PC-9 (cell line): ENCODE measurements around the gene FAIM2. TPM values are rescaled to one million over a fixed set of nuclear protein-coding genes. Genes with fewer than 3 reads are reported as not detected.

ENCODE experiments used
- BruUV-seq: library from RNA; stranded (reverse); fragments of 400-500 nt; replicated peaks from 2 replicates; lab custom pipeline; 2021; lab: Mats Ljungman, UMichigan
- CTCF ChIA-PET: fragments of 300-600 bp; sonication (Branson Sonifier 250); formaldehyde crosslinking; loops from one replicate; lab custom pipeline; 2022; ENCODE audit warnings: antibody characterized with exemption; lab: Charles Lee
- POLR2A ChIA-PET: fragments of 300-600 bp; sonication (Branson Sonifier 250); formaldehyde crosslinking; loops from one replicate; lab custom pipeline; 2022; ENCODE audit warnings: antibody characterized with exemption; ENCODE audit not compliant: unreplicated experiment; lab: Charles Lee
- DNase-seq, 2 experiments: peaks; one replicate each; pipeline versions ENCODE4 v3.0.0 to v3.0.0-alpha.2; 2015 to 2022; ENCODE audit warnings: mixed read lengths in 1 of 2
- H2AFZ ChIP-seq: fragments of 200-600 bp; sonication (generic); 2 replicates; pipeline ENCODE4 v1.8.1; 2017; ENCODE audit warnings: antibody characterized with exemption
- H3F3A ChIP-seq: fragments of 200-600 bp; sonication (generic); 2 replicates; pipeline ENCODE4 v1.8.1; 2017; ENCODE audit warnings: antibody characterized with exemption, mild to moderate bottlenecking, low read depth; ENCODE audit not compliant: insufficient read depth
- H3K27ac ChIP-seq: fragments of 200-600 bp; sonication (generic); 2 replicates; pipeline ENCODE4 v1.6.1; 2016; ENCODE audit warnings: mixed run types
- H3K27me3 ChIP-seq: fragments of 200-600 bp; sonication (generic); 2 replicates; pipeline ENCODE4 v1.6.1; 2016; ENCODE audit warnings: low read depth, mixed run types; ENCODE audit not compliant: insufficient read depth
- H3K36me3 ChIP-seq: fragments of 200-600 bp; sonication (generic); 2 replicates; pipeline ENCODE4 v1.6.1; 2016; ENCODE audit warnings: low read depth, mixed run types
- H3K4me1 ChIP-seq: fragments of 200-600 bp; sonication (generic); replicated peaks from 2 replicates; pipeline ENCODE4 v1.6.1; 2016; ENCODE audit warnings: mixed run types; ENCODE audit not compliant: insufficient read depth
- H3K4me2 ChIP-seq: fragments of 200-600 bp; sonication (generic); 2 replicates; pipeline ENCODE4 v1.6.1; 2017; ENCODE audit warnings: mixed run types
- H3K4me3 ChIP-seq: fragments of 200-600 bp; sonication (generic); 2 replicates; pipeline ENCODE4 v1.6.1; 2016; ENCODE audit warnings: mixed run types
- H3K79me2 ChIP-seq: fragments of 200-600 bp; sonication (generic); 2 replicates; pipeline ENCODE4 v1.6.1; 2017; ENCODE audit warnings: low read depth, mixed run types
- H3K9me2 ChIP-seq: fragments of 200-600 bp; sonication (generic); 2 replicates; pipeline ENCODE4 v1.8.1; 2017; ENCODE audit warnings: mild to moderate bottlenecking; ENCODE audit not compliant: insufficient read depth
- H3K9me3 ChIP-seq: fragments of 200-600 bp; sonication (generic); 2 replicates; pipeline ENCODE4 v1.8.1; 2016; ENCODE audit warnings: low read depth; ENCODE audit not compliant: insufficient read depth
- H4K20me1 ChIP-seq: fragments of 200-600 bp; sonication (generic); 2 replicates; pipeline ENCODE4 v1.8.1; 2017; ENCODE audit not compliant: insufficient read depth
- EZH2 ChIP-seq: fragments of 200-600 bp; sonication (generic); IDR thresholded peaks from 2 replicates; pipeline ENCODE4 v1.8.0; 2017; ENCODE audit warnings: antibody characterized with exemption, low read depth
- intact Hi-C: fragments of 100-400 bp; cut with micrococcal nuclease; formaldehyde crosslinking; loops from one replicate; pipeline ENCODE4 v1.10.0; 2022; ENCODE audit not compliant: unreplicated experiment
- total RNA-seq: library from RNA; stranded (reverse); gene quantifications from 2 replicates; pipeline ENCODE4 v1.2.3, GENCODE V29; 2021
- TF ChIP-seq, protein P1 (sequence below): fragments of 200-600 bp; sonication (generic); conservative IDR thresholded peaks from 2 replicates; pipeline ENCODE4 v1.6.1; 2017; ENCODE audit warnings: mixed run types, antibody characterized with exemption, mild to moderate bottlenecking, moderate library complexity

The FAIM2 gene
- total RNA-seq, 1 experiment from 2014 or later, result not detected

DNA sequence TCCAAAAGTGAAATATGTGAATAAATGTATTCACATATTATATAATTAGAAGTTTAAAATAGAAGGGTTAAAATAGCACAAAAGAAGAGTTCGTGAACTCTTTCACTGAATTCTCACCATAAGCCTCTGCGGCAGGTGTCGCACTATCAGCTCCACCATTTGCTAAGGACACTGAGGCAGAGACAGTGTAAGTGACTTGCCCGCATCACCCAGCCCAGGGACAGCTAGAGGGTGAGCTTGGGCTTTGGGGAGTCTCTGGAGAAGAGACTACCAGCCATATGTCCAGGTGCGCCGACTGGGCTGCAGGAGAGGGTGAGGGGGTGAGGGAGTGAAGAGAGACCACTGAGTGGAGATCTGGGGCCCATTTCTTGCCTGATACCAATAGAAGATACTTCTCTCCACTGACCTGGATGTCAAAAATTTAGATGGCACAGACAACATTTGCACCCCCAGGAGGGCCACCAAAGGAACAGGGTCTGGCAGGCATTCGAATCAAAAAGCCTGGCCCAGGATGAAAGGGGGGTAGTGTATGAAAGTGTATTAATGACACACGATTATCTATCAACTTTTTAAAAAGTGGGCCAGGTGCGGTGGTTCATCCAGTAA lies 28.5 kb downstream of the FAIM2 start:
- H3K4me3 ChIP-seq, result no peak overlapping the region
- no peaks in the 10 kb centered on the region for H3K9me3 ChIP-seq
- H3K4me1 ChIP-seq, result no peaks in the 10 kb centered on the region
- H3K79me2 ChIP-seq, result no peaks in the 10 kb centered on the region
- intact Hi-C loops, result no loop called here
- no peaks in the 10 kb centered on the region for H3K9me2 ChIP-seq
- ChIA-PET CTCF (no interaction called here), POLR2A (no interaction called here)
- H3K27ac ChIP-seq, result no peak overlapping the region
- peaks cover 8% of the 10 kb centered on the region; the same call in 1 of the 2 replicates for H3F3A ChIP-seq
- BruUV-seq, result no TSS peak
- TF ChIP-seq, protein P1, sequence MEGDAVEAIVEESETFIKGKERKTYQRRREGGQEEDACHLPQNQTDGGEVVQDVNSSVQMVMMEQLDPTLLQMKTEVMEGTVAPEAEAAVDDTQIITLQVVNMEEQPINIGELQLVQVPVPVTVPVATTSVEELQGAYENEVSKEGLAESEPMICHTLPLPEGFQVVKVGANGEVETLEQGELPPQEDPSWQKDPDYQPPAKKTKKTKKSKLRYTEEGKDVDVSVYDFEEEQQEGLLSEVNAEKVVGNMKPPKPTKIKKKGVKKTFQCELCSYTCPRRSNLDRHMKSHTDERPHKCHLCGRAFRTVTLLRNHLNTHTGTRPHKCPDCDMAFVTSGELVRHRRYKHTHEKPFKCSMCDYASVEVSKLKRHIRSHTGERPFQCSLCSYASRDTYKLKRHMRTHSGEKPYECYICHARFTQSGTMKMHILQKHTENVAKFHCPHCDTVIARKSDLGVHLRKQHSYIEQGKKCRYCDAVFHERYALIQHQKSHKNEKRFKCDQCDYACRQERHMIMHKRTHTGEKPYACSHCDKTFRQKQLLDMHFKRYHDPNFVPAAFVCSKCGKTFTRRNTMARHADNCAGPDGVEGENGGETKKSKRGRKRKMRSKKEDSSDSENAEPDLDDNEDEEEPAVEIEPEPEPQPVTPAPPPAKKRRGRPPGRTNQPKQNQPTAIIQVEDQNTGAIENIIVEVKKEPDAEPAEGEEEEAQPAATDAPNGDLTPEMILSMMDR, result no peak
- no peak for TF ChIP-seq EZH2
- no peak overlapping the region for H3K4me2 ChIP-seq
- H3K27me3 ChIP-seq, result no peaks in the 10 kb centered on the region
- H2AFZ ChIP-seq, result no peak overlapping the region
- no peaks in the 10 kb centered on the region for H4K20me1 ChIP-seq
- H3K36me3 ChIP-seq, result no peaks in the 10 kb centered on the region
- no peak for DNase-seq

DNA sequence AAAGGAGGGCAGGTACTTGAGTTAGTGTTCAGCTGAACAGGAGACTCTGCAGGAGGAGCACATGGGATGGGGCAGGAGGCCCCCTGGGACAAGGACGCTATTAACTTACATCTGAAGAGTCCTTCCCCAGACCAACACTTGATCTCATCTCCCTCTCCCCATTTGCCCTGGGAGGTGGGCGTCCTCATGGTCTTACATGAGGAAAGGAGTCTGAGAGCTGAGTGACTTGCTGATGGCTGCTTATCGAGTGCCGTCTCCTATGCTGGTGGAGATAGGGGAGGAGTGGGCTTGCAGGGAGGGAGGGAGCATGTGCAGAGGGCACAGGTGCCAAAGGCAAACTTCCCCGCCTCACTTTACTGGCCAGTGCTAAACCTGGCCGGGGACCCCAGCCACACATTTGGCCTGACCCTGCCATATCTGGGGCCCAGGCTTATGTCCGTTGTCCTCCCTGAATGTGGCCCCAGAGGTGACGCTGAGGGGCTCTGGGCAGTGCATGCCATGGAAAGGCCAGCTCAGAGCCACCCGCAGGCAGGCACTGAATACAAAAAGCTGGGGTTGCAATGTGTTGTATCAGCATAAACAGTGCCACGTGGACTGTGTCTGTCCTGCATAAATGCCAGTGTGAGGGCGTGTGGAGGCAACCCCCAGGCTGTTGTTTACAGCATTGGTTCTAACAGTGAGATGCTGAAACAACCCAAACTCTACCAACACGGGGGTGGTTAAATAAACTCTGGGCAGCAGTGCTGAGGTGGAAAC lies 29.4 kb downstream of the FAIM2 start:
- Histone ChIP-seq H3K4me2 (no peak overlapping the region), H4K20me1 (no peaks in the 10 kb centered on the region), H3K27ac (no peak overlapping the region), H3K4me1 (peaks cover 8% of the 10 kb centered on the region; the same call in 1 of the 2 replicates), H3K27me3 (no peaks in the 10 kb centered on the region), H3K36me3 (no peaks in the 10 kb centered on the region), H2AFZ (no peak overlapping the region), H3K9me2 (no peaks in the 10 kb centered on the region), H3F3A (peaks cover 5% of the 10 kb centered on the region; the same call in 1 of the 2 replicates), H3K4me3 (no peak overlapping the region), H3K9me3 (no peaks in the 10 kb centered on the region), H3K79me2 (no peaks in the 10 kb centered on the region)
- intact Hi-C loops, result no loop called here
- CTCF ChIA-PET, result no interaction called here
- DNase-seq, result no peak
- BruUV-seq, result no TSS peak
- TF ChIP-seq EZH2, result no peak
- TF ChIP-seq, protein P1, result no peak
- POLR2A ChIA-PET, result no interaction called here

DNA sequence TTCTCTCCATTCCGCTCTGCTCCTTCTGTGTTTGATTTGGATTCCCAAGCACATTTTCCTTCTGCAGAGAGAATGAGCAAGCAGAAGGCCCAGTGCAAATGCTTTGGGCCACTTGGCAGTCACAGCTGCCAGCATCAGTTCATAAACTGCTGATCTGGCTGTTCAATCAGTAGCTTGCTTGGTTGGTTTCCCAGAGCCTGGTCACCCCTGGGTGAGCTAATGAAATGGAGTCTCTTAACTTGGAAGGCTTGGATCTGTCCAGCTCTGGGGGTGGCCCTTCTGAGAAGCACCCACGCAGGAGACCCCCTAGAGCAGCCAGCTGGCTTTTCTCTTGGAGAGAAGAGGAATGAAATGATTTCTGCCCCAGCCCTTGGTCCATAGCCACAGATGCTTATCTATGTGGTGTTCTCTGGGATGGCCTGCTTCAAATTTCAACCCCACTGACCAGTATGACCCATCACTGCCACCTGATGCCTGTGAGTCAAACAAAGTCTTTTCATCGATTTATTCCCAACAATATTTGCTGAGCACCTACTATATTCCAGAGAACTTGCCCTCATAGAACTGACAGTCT lies 30.3 kb downstream of the FAIM2 start:
- Histone ChIP-seq H3K9me3 (no peaks in the 10 kb centered on the region), H3F3A (peaks cover 10% of the 10 kb centered on the region; the same call in 1 of the 2 replicates), H3K4me2 (no peak overlapping the region), H3K79me2 (no peaks in the 10 kb centered on the region), H3K4me1 (peaks cover 16% of the 10 kb centered on the region), H3K36me3 (no peaks in the 10 kb centered on the region), H3K9me2 (no peaks in the 10 kb centered on the region), H3K27ac (no peak overlapping the region), H3K4me3 (no peak overlapping the region), H3K27me3 (no peaks in the 10 kb centered on the region), H2AFZ (no peak overlapping the region), H4K20me1 (no peaks in the 10 kb centered on the region)
- no TSS peak for BruUV-seq
- POLR2A ChIA-PET, result no interaction called here
- intact Hi-C loops, result no loop called here
- CTCF ChIA-PET, result no interaction called here
- TF ChIP-seq, protein P1, result no peak
- no peak for TF ChIP-seq EZH2
- no peak for DNase-seq
